Activated T-cell treated with anti-CD3 and anti-CD28 coated beads, Interleukin-2, amount 50 U/mL, for 4 hours (primary cell): ENCODE data around the gene DDC. TPM values are rescaled to one million over a fixed set of nuclear protein-coding genes. Genes with fewer than 3 reads are reported as not detected.
A peak's percentile ranks its signal among the peaks of the same experiment; 100 is the strongest.

ENCODE experiments used
- ATAC-seq, 2 donors: fragments of 200-7000 bp; cut with Tn5 transposase; one replicate each; pipeline ENCODE4 v1.10.0; 2021
- DNase-seq: peaks from one replicate; pipeline ENCODE4 v3.0.0-alpha.2; 2020
- H3K27me3 Mint-ChIP-seq: one replicate; pipeline ENCODE4 v1.8.0; 2021; ENCODE audit warnings: low read depth, mixed read lengths
- H3K36me3 Mint-ChIP-seq: one replicate; pipeline ENCODE4 v1.8.0; 2022; ENCODE audit warnings: mixed read lengths; ENCODE audit not compliant: insufficient read depth
- H3K4me1 Mint-ChIP-seq: one replicate; pipeline ENCODE4 v1.8.0; 2021; ENCODE audit warnings: low read depth, mixed read lengths
- H3K4me3 Mint-ChIP-seq: one replicate; pipeline ENCODE4 v1.8.0; 2021; ENCODE audit warnings: mild to moderate bottlenecking, moderate library complexity, mixed read lengths
- H3K9me3 Mint-ChIP-seq: one replicate; pipeline ENCODE4 v1.8.0; 2021; ENCODE audit warnings: mixed read lengths
- total RNA-seq, 3 donors: library from RNA; stranded (reverse); gene quantifications; one replicate each; pipeline ENCODE4 v1.2.1, GENCODE V29; 2021

Gene DDC
- total RNA-seq, 3 donors from 2014 or later, result 0.38 to 0.61 TPM; not detected in 1

- Mint-ChIP-seq H3K36me3 (no peaks in the 10 kb centered on the region), H3K27me3 (peaks cover 5% of the 10 kb centered on the region), H3K9me3 (no peaks in the 10 kb centered on the region), H3K4me1 (no peaks in the 10 kb centered on the region), H3K4me3 (no peak overlapping the region)
- ATAC-seq (no peak), DNase-seq (no peak)
These were observed 59.5 kb downstream of the DDC start for GRCh38 chr7:50505553-50506210.

GRCh38 chr7:50504646-50505546 is 60.3 kb downstream of the DDC start:
- H3K27me3 Mint-ChIP-seq, result peaks cover 5% of the 10 kb centered on the region
- no peak for DNase-seq
- H3K4me3 Mint-ChIP-seq, result no peak overlapping the region
- H3K4me1 Mint-ChIP-seq, result no peaks in the 10 kb centered on the region
- H3K9me3 Mint-ChIP-seq, result no peaks in the 10 kb centered on the region
- H3K36me3 Mint-ChIP-seq, result no peaks in the 10 kb centered on the region
- no peak for ATAC-seq

- no peak overlapping the region for H3K4me3 Mint-ChIP-seq
- H3K4me1 Mint-ChIP-seq, result no peaks in the 10 kb centered on the region
- H3K27me3 Mint-ChIP-seq, result peaks cover 3% of the 10 kb centered on the region
- no peaks in the 10 kb centered on the region for H3K36me3 Mint-ChIP-seq
- no peak for ATAC-seq
- no peaks in the 10 kb centered on the region for H3K9me3 Mint-ChIP-seq
- no peak for DNase-seq
These were observed 62.3 kb downstream of the DDC start for GRCh38 chr7:50502947-50503346.

- H3K27me3 Mint-ChIP-seq, result peaks cover 5% of the 10 kb centered on the region
- H3K9me3 Mint-ChIP-seq, result no peaks in the 10 kb centered on the region
- DNase-seq (no peak), ATAC-seq (no peak)
- H3K36me3 Mint-ChIP-seq, result no peaks in the 10 kb centered on the region
- no peaks in the 10 kb centered on the region for H3K4me1 Mint-ChIP-seq
- no peak overlapping the region for H3K4me3 Mint-ChIP-seq
These were observed 63.1 kb downstream of the DDC start for GRCh38 chr7:50502001-50502684.

- Mint-ChIP-seq H3K36me3 (no peaks in the 10 kb centered on the region), H3K9me3 (no peaks in the 10 kb centered on the region), H3K4me3 (no peak overlapping the region), H3K4me1 (no peaks in the 10 kb centered on the region), H3K27me3 (peaks cover 8% of the 10 kb centered on the region)
- DNase-seq (no peak), ATAC-seq (no peak)
These were observed 66.1 kb downstream of the DDC start for GRCh38 chr7:50499092-50499491.

- H3K4me3 Mint-ChIP-seq, result no peak overlapping the region
- H3K27me3 Mint-ChIP-seq, result peaks cover 10% of the 10 kb centered on the region
- no peak for ATAC-seq
- no peaks in the 10 kb centered on the region for H3K36me3 Mint-ChIP-seq
- DNase-seq, result no peak
- no peaks in the 10 kb centered on the region for H3K4me1 Mint-ChIP-seq
- H3K9me3 Mint-ChIP-seq, result no peaks in the 10 kb centered on the region
These were observed 67.2 kb downstream of the DDC start for GRCh38 chr7:50497968-50498367.

- DNase-seq (no peak), ATAC-seq (peak in 1 of 2 donors; percentile 43)
- peaks cover 10% of the 10 kb centered on the region for H3K27me3 Mint-ChIP-seq
- no peaks in the 10 kb centered on the region for H3K9me3 Mint-ChIP-seq
- no peaks in the 10 kb centered on the region for H3K36me3 Mint-ChIP-seq
- H3K4me1 Mint-ChIP-seq, result no peaks in the 10 kb centered on the region
- H3K4me3 Mint-ChIP-seq, result no peak overlapping the region
These were observed 68.0 kb downstream of the DDC start for GRCh38 chr7:50497068-50497642.

GRCh38 chr7:50496569-50496968 is 68.6 kb downstream of the DDC start:
- no peak for DNase-seq
- peaks cover 10% of the 10 kb centered on the region for H3K27me3 Mint-ChIP-seq
- H3K4me1 Mint-ChIP-seq, result no peaks in the 10 kb centered on the region
- no peak for ATAC-seq
- H3K9me3 Mint-ChIP-seq, result no peaks in the 10 kb centered on the region
- H3K36me3 Mint-ChIP-seq, result no peaks in the 10 kb centered on the region
- H3K4me3 Mint-ChIP-seq, result no peak overlapping the region

GRCh38 chr7:50495746-50496145 is 69.5 kb downstream of the DDC start:
- Mint-ChIP-seq H3K36me3 (no peaks in the 10 kb centered on the region), H3K9me3 (no peaks in the 10 kb centered on the region), H3K27me3 (peaks cover 10% of the 10 kb centered on the region), H3K4me1 (no peaks in the 10 kb centered on the region), H3K4me3 (no peak overlapping the region)
- ATAC-seq (no peak), DNase-seq (no peak)

- Mint-ChIP-seq H3K36me3 (no peaks in the 10 kb centered on the region), H3K27me3 (peaks cover 10% of the 10 kb centered on the region), H3K4me1 (no peaks in the 10 kb centered on the region), H3K4me3 (no peak overlapping the region), H3K9me3 (no peaks in the 10 kb centered on the region)
- DNase-seq (no peak), ATAC-seq (no peak)
These were observed 72.3 kb downstream of the DDC start for GRCh38 chr7:50492770-50493519.

GRCh38 chr7:50491943-50492342 is 73.3 kb downstream of the DDC start:
- H3K4me1 Mint-ChIP-seq, result no peaks in the 10 kb centered on the region
- no peaks in the 10 kb centered on the region for H3K36me3 Mint-ChIP-seq
- DNase-seq (no peak), ATAC-seq (no peak)
- H3K4me3 Mint-ChIP-seq, result no peak overlapping the region
- peaks cover 6% of the 10 kb centered on the region for H3K27me3 Mint-ChIP-seq
- H3K9me3 Mint-ChIP-seq, result no peaks in the 10 kb centered on the region

GRCh38 chr7:50491209-50491608 is 74.0 kb downstream of the DDC start:
- peaks cover 5% of the 10 kb centered on the region for H3K27me3 Mint-ChIP-seq
- DNase-seq (no peak), ATAC-seq (no peak)
- H3K4me1 Mint-ChIP-seq, result no peaks in the 10 kb centered on the region
- no peak overlapping the region for H3K4me3 Mint-ChIP-seq
- no peaks in the 10 kb centered on the region for H3K36me3 Mint-ChIP-seq
- H3K9me3 Mint-ChIP-seq, result no peaks in the 10 kb centered on the region

- Mint-ChIP-seq H3K9me3 (no peaks in the 10 kb centered on the region), H3K4me3 (no peak overlapping the region), H3K36me3 (no peaks in the 10 kb centered on the region), H3K27me3 (peaks cover 8% of the 10 kb centered on the region), H3K4me1 (no peaks in the 10 kb centered on the region)
- DNase-seq (no peak), ATAC-seq (no peak)
These were observed 76.8 kb downstream of the DDC start for GRCh38 chr7:50488379-50488778.

GRCh38 chr7:50486512-50486911 is 78.7 kb downstream of the DDC start:
- Mint-ChIP-seq H3K9me3 (no peaks in the 10 kb centered on the region), H3K27me3 (peaks cover 7% of the 10 kb centered on the region), H3K4me1 (no peaks in the 10 kb centered on the region), H3K36me3 (no peaks in the 10 kb centered on the region), H3K4me3 (no peak overlapping the region)
- DNase-seq, result no peak
- ATAC-seq, result no peak
